Colonic mucosa (tissue), 4 donors: ENCODE measurements around the gene SLC24A3. TPM values are rescaled to one million over a fixed set of nuclear protein-coding genes. Genes with fewer than 3 reads are reported as not detected.

Experiments
- DNase-seq: peaks from one replicate; pipeline ENCODE4 v3.0.0-alpha.2; 2020
- H3K27ac ChIP-seq: fragments of 200-600 bp; one replicate; pipeline ENCODE4 v1.8.0; 2021
- H3K27me3 ChIP-seq: fragments of 200-600 bp; one replicate; pipeline ENCODE4 v1.8.0; 2021
- H3K36me3 ChIP-seq: fragments of 200-600 bp; one replicate; pipeline ENCODE4 v1.8.0; 2021
- H3K4me1 ChIP-seq: fragments of 200-600 bp; one replicate; pipeline ENCODE4 v1.8.0; 2021; ENCODE audit warnings: mild to moderate bottlenecking
- H3K4me3 ChIP-seq: fragments of 200-600 bp; one replicate; pipeline ENCODE4 v1.8.0; 2021
- H3K9ac ChIP-seq, 2 donors: one replicate each; pipeline ENCODE4 v1.7.0; 2013; ENCODE audit warnings: control low read depth in 2 of 2, low read depth in 2 of 2, low read length in 2 of 2
- H3K9me3 ChIP-seq: fragments of 200-600 bp; one replicate; pipeline ENCODE4 v1.8.0; 2021
- intact Hi-C: fragments of 100-400 bp; cut with DNase I; formaldehyde crosslinking; loops from one replicate; pipeline ENCODE4 v1.14.1; 2022
- total RNA-seq, 2 donors: library from RNA; stranded (reverse); fragmentation: NEBNext Ultra II Directional in 1 of 2; extraction: Animal tissue kit (Norgen Biotek cat#: 25700) in 1 of 2; gene quantifications; one replicate each; pipeline ENCODE4 v1.2.1, GENCODE V29; 2021
- TF ChIP-seq, protein P1 (sequence below): fragments of 200-600 bp; IDR thresholded peaks from one replicate; pipeline ENCODE4 v1.8.0; 2022; ENCODE audit warnings: antibody characterized with exemption, mild to moderate bottlenecking
- donor health status: healthy.
- donor health status: DM: no; HTN: no; CAD: no.
- donor health status: DM: no; HTN: no; CAD: no.

The SLC24A3 gene
- total RNA-seq, 2 donors from 2014 or later = 3.6 to 6.6 TPM

DNA sequence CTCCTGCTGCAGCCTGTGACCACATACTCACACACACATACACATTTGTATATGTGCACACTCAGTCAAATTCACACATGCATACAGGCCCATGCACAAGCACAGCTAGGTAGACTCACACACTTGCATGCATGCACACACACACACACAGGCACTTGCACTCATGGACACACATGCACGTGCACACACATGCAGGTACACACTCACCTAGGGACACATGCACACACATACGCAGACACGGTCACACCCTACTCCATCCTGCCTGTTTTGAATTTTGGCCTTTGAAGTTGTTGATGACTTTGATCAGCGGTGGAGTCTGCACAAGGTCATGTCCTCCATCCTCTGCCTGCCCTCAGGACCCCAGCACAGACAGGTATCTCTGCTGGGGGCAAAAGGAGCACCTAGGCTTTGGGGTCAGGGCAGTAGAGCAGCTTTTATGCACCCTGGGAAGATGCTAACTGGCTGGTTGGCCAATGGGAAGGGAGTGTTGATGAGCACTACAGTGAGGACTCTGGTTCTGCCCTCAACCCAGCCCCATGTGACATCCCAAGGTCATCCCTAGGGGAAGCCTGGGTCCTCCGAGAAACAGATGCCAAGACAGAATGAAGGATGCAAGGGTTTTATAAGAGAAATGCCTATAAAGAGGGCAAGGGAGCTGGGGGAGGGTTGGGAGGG lies 218.3 kb downstream of the SLC24A3 start:
- no peak overlapping the region for H3K27ac ChIP-seq
- H3K4me1 ChIP-seq = no peaks in the 10 kb centered on the region
- no peaks in the 10 kb centered on the region for H3K9me3 ChIP-seq
- no peak overlapping the region for H3K9ac ChIP-seq
- TF ChIP-seq, protein P1, sequence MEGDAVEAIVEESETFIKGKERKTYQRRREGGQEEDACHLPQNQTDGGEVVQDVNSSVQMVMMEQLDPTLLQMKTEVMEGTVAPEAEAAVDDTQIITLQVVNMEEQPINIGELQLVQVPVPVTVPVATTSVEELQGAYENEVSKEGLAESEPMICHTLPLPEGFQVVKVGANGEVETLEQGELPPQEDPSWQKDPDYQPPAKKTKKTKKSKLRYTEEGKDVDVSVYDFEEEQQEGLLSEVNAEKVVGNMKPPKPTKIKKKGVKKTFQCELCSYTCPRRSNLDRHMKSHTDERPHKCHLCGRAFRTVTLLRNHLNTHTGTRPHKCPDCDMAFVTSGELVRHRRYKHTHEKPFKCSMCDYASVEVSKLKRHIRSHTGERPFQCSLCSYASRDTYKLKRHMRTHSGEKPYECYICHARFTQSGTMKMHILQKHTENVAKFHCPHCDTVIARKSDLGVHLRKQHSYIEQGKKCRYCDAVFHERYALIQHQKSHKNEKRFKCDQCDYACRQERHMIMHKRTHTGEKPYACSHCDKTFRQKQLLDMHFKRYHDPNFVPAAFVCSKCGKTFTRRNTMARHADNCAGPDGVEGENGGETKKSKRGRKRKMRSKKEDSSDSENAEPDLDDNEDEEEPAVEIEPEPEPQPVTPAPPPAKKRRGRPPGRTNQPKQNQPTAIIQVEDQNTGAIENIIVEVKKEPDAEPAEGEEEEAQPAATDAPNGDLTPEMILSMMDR = no peak
- H3K27me3 ChIP-seq = no peaks in the 10 kb centered on the region
- intact Hi-C loops = no loop called here
- DNase-seq = no peak
- H3K4me3 ChIP-seq = no peak overlapping the region
- H3K36me3 ChIP-seq = no peaks in the 10 kb centered on the region

GRCh38 chr20:19431316-19431700 lies 218.9 kb downstream of the SLC24A3 start:
- TF ChIP-seq, protein P1 = no peak
- Histone ChIP-seq H3K4me3 (no peak overlapping the region), H3K27ac (no peak overlapping the region), H3K4me1 (no peaks in the 10 kb centered on the region), H3K9me3 (no peaks in the 10 kb centered on the region), H3K9ac (no peak overlapping the region), H3K36me3 (no peaks in the 10 kb centered on the region), H3K27me3 (no peaks in the 10 kb centered on the region)
- no peak for DNase-seq
- intact Hi-C loops = no loop called here

GRCh38 chr20:19431906-19432305 lies 219.5 kb downstream of the SLC24A3 start:
- Histone ChIP-seq H3K4me1 (no peaks in the 10 kb centered on the region), H3K9ac (no peak overlapping the region), H3K27ac (no peak overlapping the region), H3K36me3 (no peaks in the 10 kb centered on the region), H3K9me3 (no peaks in the 10 kb centered on the region), H3K4me3 (no peak overlapping the region), H3K27me3 (no peaks in the 10 kb centered on the region)
- TF ChIP-seq, protein P1 = no peak
- intact Hi-C loops = no loop called here
- no peak for DNase-seq

GRCh38 chr20:19433371-19434350 lies 221.2 kb downstream of the SLC24A3 start:
- Histone ChIP-seq H3K4me1 (no peaks in the 10 kb centered on the region), H3K9ac (no peak overlapping the region), H3K4me3 (no peak overlapping the region), H3K9me3 (no peaks in the 10 kb centered on the region), H3K27ac (no peak overlapping the region), H3K36me3 (no peaks in the 10 kb centered on the region), H3K27me3 (no peaks in the 10 kb centered on the region)
- DNase-seq = no peak
- intact Hi-C loops = no loop called here
- TF ChIP-seq, protein P1 = no peak

DNA sequence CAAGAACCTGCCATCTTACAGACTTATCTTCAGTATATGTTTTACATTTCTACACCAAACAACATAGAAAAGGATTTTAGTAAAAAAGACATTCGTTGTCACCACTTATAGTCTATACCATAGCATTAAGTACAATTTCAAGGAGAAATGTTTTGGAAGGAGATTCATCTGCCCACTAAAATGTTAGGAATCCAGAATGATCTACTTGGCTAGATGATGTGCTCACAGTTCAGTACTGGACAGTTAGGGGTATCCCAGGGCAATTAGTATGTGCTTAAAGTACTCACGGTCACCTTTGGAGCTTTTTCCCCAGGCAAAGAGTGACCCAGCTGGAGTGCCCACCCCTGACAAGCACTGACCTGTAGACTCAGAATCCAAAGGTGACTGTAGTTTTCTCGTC lies 222.9 kb downstream of the SLC24A3 start:
- TF ChIP-seq, protein P1 = no peak
- intact Hi-C loops = no loop called here
- Histone ChIP-seq H3K27me3 (no peaks in the 10 kb centered on the region), H3K27ac (no peak overlapping the region), H3K9ac (no peak overlapping the region), H3K36me3 (no peaks in the 10 kb centered on the region), H3K4me1 (no peaks in the 10 kb centered on the region), H3K4me3 (no peak overlapping the region), H3K9me3 (no peaks in the 10 kb centered on the region)
- DNase-seq = no peak
